GM19455 (cell line): Measurements from ENCODE around the gene RASSF4.
"Not testable (repeated sequence)": the region's sequence is repeated elsewhere in the genome, so short reads cannot be mapped to it uniquely, and the experiment has no call there.

ENCODE experiments used
- ATAC-seq: cut with Tn5 transposase; IDR thresholded peaks from one replicate; pipeline ENCODE4 v1.9.1; 2021; ENCODE audit not compliant: unreplicated experiment

The RASSF4 gene

GRCh38 chr10:45003432-45004000 is 43.9 kb downstream of the RASSF4 start:
- ATAC-seq: no peak

- ATAC-seq: no peak
Measured at GRCh38 chr10:45004661-45005060, 45.1 kb downstream of the RASSF4 start.

GRCh38 chr10:45005284-45005683 is 45.7 kb downstream of the RASSF4 start:
- ATAC-seq: no peak

GRCh38 chr10:45006276-45007030 is 46.9 kb downstream of the RASSF4 start:
- no peak for ATAC-seq

GRCh38 chr10:45008524-45009161 is 49.0 kb downstream of the RASSF4 start:
- ATAC-seq: peak; percentile 93

GRCh38 chr10:45014557-45014956 is 55.0 kb downstream of the RASSF4 start:
- ATAC-seq: not testable (repeated sequence)

- ATAC-seq: no peak
Measured at GRCh38 chr10:45015590-45015989, 56.0 kb downstream of the RASSF4 start.

- no peak for ATAC-seq
Measured at GRCh38 chr10:45023426-45023825, 63.8 kb downstream of the RASSF4 start.

- ATAC-seq: no peak
Measured at GRCh38 chr10:45034301-45034700, 74.7 kb downstream of the RASSF4 start.

- ATAC-seq: no peak
Measured at GRCh38 chr10:45035673-45036072, 76.1 kb downstream of the RASSF4 start.

- no peak for ATAC-seq
Measured at GRCh38 chr10:45040921-45041542, 81.4 kb downstream of the RASSF4 start.

GRCh38 chr10:45044290-45044689 is 84.7 kb downstream of the RASSF4 start:
- ATAC-seq: no peak
